HFF-Myc (cell line): ENCODE data around the gene RIPK1.
"Not testable (repeated sequence)": the region's sequence is repeated elsewhere in the genome, so short reads cannot be mapped to it uniquely, and the experiment has no call there.

Experiments used
- DNase-seq: peaks from one replicate; pipeline ENCODE4 v3.0.0-alpha.2; 2011; ENCODE audit warnings: low read depth; ENCODE audit errors: extremely low read depth
- H3K4me3 ChIP-seq: replicated peaks from 2 replicates; pipeline ENCODE4 v1.5.1; 2011; ENCODE audit warnings: low read depth, mild to moderate bottlenecking, control low read depth, low read length
- TF ChIP-seq, protein P1 (sequence below): IDR thresholded peaks from 2 replicates; pipeline ENCODE4 v1.5.1; 2012; ENCODE audit warnings: mild to moderate bottlenecking, low read depth, low read length, control low read depth; ENCODE audit errors: missing control alignments

The RIPK1 gene

DNA sequence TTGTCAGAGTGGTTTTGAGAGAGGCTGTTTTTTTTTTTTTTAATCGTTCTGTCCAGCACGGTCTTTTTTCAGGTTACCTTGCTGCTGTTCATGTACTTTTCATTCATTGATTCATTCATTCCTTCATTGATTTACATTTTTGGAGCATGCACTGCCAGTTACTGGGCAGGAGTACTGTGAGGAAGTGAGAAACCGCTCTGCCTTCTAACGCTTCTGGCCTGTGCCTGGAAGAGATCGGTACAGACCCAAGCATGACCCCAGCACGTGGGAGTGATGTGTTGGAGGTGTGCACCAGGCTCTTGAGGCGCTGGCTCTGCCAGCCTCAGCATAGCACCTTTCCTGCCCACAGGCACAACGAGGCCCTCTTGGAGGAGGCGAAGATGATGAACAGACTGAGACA is 9.1 kb downstream of the RIPK1 start:
- DNase-seq, result no peak
- TF ChIP-seq, protein P1, sequence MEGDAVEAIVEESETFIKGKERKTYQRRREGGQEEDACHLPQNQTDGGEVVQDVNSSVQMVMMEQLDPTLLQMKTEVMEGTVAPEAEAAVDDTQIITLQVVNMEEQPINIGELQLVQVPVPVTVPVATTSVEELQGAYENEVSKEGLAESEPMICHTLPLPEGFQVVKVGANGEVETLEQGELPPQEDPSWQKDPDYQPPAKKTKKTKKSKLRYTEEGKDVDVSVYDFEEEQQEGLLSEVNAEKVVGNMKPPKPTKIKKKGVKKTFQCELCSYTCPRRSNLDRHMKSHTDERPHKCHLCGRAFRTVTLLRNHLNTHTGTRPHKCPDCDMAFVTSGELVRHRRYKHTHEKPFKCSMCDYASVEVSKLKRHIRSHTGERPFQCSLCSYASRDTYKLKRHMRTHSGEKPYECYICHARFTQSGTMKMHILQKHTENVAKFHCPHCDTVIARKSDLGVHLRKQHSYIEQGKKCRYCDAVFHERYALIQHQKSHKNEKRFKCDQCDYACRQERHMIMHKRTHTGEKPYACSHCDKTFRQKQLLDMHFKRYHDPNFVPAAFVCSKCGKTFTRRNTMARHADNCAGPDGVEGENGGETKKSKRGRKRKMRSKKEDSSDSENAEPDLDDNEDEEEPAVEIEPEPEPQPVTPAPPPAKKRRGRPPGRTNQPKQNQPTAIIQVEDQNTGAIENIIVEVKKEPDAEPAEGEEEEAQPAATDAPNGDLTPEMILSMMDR, result no peak
- H3K4me3 ChIP-seq, result no peak overlapping the region

DNA sequence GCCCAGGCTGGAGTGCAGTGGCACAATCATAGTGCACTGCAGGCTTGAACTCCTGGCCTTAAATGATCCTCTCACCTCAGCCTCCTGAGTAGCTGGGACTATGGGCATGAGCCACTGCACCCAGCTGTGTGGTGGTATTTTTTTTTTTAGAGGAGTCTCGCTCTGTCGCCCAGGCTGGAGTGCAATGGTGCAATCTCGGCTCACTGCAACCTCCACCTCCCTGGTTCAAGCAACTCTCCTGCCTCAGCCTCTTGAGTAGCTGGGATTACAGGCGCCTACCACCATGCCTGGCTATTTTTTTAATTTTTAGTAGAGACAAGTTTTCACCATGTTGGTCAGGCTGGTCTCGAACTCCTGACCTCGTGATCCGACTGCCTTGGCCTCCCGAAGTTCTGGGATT is 10.7 kb downstream of the RIPK1 start:
- not testable (repeated sequence) for DNase-seq, H3K4me3 ChIP-seq

DNA sequence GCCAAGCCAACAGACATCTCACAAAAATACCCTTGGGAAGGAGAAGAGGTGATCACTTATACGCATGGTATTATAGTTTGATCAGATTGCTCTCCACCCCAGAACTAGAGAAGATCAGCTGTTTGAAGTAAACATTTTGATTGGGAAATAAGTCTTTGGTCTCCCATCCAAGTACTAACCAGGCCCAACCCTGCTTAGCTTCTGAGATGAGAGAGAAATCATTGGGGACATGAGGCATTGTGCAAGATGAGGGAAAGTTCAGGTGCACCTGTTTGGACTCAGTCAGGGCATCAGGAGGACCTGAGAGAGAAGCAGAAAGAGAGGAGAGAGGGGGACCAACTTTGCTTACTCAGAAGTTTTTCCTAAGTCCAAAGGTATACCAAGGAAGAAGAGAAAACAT is 11.4 kb downstream of the RIPK1 start:
- TF ChIP-seq, protein P1, result no peak
- DNase-seq, result no peak
- no peak overlapping the region for H3K4me3 ChIP-seq

DNA sequence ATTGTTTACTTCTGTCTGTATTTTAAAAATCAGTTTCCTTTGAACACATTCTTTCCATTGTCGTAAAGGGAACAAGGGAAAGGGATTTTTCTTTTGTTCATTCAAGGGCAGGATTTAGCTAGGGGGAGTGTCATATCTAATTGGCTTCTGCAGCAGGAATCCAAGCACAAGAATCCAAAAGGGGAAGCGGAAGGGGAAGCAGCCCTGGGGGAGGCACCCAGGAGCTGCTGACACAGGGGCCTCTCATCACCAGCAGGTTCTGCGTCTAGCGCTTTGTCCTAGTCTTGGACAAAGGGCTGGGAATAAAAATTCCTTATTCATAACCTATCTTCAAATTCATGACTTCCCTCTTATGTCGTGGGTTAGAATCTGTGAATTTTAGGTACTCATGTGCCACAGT is 13.7 kb downstream of the RIPK1 start:
- no peak for DNase-seq
- H3K4me3 ChIP-seq, result no peak overlapping the region
- TF ChIP-seq, protein P1, result no peak

DNA sequence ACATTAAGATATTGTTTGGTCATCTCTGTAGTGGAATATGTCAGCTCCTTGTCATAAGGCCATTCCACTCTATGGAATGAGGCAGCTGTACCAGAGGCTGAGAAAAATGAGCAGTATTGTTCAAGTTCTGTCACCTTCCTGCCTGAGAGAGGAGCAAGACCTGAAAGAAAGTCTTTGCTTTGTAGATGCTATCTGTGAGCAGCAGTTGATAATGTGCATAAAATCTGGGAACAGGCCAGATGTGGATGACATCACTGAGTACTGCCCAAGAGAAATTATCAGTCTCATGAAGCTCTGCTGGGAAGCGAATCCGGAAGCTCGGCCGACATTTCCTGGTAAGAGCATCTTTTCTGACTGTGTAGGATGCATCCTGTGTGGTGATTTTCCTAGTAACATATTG is 16.8 kb downstream of the RIPK1 start:
- no peak overlapping the region for H3K4me3 ChIP-seq
- TF ChIP-seq, protein P1, result no peak
- no peak for DNase-seq

DNA sequence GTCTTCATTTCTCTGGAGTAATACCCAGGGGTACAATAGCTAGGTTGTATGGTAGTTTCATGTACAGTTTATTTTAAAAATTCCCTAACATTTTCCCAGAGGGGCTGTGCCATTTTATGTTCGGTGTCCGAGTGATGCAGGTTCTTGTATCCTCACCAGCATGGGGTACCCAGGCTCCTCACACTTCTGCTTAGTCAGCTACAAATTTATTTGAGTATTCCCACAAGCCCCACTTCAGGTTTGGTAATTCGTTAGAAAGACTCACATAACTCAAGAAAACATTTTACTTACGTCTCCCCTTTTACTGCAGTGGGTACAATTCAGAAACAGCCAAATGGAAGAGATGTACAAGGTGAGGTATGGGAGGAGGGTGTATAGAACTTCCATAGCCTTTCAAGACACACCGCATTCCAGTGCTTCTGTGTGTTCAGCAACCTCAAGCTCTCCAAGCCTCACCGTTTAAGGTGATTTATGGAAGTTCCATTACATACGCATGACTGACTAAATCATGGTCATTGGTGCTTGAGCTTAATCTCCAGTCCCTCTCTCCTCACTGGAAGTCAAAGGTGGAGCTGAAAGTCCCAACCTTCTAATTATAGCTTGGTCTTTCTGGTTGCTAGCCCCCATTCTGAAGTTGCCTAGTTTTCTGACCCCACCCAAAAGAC is 18.1 kb downstream of the RIPK1 start:
- H3K4me3 ChIP-seq, result no peak overlapping the region
- DNase-seq, result no peak
- TF ChIP-seq, protein P1, result no peak

DNA sequence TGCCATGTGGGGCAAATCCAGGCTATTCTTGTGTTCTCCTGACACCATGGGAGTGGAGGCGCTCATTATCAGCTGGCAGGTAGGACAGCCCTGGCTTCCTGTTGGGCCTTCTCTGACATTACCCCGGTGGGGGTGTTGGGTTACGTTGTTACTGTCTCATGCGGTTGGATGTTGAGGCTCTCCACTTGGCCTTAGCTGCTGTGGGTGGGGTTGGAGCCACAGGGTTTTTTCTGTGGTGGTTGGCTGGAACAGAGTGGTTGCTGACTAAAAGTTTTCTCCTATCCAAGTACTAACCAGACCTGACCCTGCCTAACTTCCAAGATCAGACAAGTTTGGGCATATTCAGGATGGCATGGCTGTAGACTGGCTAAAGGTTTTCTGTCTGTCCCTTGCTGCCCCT is 20.2 kb downstream of the RIPK1 start:
- no peak overlapping the region for H3K4me3 ChIP-seq
- no peak for DNase-seq

More for the DNA sequence above, 20.2 kb downstream of the RIPK1 start:
- TF ChIP-seq, protein P1, result no peak
